ENCODE measurements around the gene COX4I2.

DNA sequence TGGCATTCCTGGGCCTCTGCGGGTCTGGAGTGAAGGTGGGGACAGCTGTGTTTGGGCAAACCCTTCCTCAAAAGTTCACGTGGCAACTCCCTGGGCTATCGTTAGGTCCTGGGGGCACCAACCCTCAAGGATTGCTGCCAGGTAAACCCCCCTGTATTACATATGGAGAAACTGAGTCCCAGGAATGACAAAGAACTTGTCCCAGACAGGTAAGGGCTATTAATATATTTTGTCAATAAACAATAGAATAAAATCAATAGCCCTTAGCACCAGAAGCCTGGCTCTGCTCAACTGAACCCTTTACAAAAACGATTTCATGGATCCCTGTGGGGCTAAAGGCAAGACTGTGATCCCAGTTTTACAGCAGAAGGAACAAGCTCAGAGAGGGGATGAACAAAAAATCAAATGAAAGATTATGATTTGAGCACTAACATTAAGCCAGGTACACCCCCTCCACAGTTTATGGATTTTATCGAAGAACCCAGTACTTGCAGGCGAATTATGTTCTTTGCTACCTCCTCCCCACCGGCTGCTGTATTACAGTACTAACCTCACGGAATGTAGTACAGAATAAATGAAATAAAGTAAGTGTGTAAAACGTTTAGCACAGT, 30.0 kb upstream of the COX4I2 start:
- TF ChIP-seq, protein P1, sequence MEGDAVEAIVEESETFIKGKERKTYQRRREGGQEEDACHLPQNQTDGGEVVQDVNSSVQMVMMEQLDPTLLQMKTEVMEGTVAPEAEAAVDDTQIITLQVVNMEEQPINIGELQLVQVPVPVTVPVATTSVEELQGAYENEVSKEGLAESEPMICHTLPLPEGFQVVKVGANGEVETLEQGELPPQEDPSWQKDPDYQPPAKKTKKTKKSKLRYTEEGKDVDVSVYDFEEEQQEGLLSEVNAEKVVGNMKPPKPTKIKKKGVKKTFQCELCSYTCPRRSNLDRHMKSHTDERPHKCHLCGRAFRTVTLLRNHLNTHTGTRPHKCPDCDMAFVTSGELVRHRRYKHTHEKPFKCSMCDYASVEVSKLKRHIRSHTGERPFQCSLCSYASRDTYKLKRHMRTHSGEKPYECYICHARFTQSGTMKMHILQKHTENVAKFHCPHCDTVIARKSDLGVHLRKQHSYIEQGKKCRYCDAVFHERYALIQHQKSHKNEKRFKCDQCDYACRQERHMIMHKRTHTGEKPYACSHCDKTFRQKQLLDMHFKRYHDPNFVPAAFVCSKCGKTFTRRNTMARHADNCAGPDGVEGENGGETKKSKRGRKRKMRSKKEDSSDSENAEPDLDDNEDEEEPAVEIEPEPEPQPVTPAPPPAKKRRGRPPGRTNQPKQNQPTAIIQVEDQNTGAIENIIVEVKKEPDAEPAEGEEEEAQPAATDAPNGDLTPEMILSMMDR (IDR thresholded peaks at IDR 0.05), result no peak
- no peak for TF ChIP-seq POLR2A (IDR thresholded peaks at IDR 0.05)
